HFFc6 (cell line): ENCODE data around the gene LILRB1. TPM values are rescaled to one million over a fixed set of nuclear protein-coding genes. Genes with fewer than 3 reads are reported as not detected.
"Not testable (repeated sequence)": the region's sequence is repeated elsewhere in the genome, so short reads cannot be mapped to it uniquely, and the experiment has no call there.

Source experiments
- DNase-seq: peaks from one replicate; pipeline ENCODE4 v3.0.0-alpha.2; 2018
- H3K27ac Mint-ChIP-seq: 2 replicates; pipeline ENCODE4 v1.8.0; 2020; ENCODE audit warnings: mild to moderate bottlenecking, mixed read lengths
- H3K27me3 Mint-ChIP-seq: 2 replicates; pipeline ENCODE4 v1.8.0; 2021; ENCODE audit warnings: mild to moderate bottlenecking, moderate library complexity, mixed read lengths; ENCODE audit not compliant: insufficient read depth
- H3K36me3 Mint-ChIP-seq: 2 replicates; pipeline ENCODE4 v1.8.0; 2021; ENCODE audit warnings: low read depth, mixed read lengths
- H3K4me1 Mint-ChIP-seq: 2 replicates; pipeline ENCODE4 v1.8.0; 2020; ENCODE audit warnings: low read depth, mixed read lengths
- H3K4me3 Mint-ChIP-seq: 2 replicates; pipeline ENCODE4 v1.8.0; 2020; ENCODE audit warnings: mild to moderate bottlenecking, moderate library complexity, mixed read lengths
- H3K9me3 Mint-ChIP-seq: 2 replicates; pipeline ENCODE4 v1.8.0; 2020; ENCODE audit warnings: mild to moderate bottlenecking, mixed read lengths
- CTCF ChIP-seq: fragments of 200-600 bp; sonication (generic); IDR thresholded peaks from 2 replicates; pipeline ENCODE4 v1.5.0; 2021; ENCODE audit warnings: antibody characterized with exemption, mild to moderate bottlenecking
- total RNA-seq, 6 experiments: library from RNA; stranded (reverse); fragmentation: NEBNext Ultra II Directional; extraction: Animal tissue kit (Norgen Biotek cat#: 25700); gene quantifications; 2 replicates in 1 of 6; 3 replicates in 5 of 6; pipeline ENCODE4 v1.2.3, GENCODE V29; 2021

Gene LILRB1
- total RNA-seq, 6 experiments from 2014 or later = not detected

GRCh38 chr19:54616821-54617560 is 13.3 kb upstream of the LILRB1 start:
- no peak for TF ChIP-seq CTCF
- H3K4me1 Mint-ChIP-seq = no peaks in the 10 kb centered on the region
- no peaks in the 10 kb centered on the region; the same call in 1 of the 2 replicates for H3K27me3 Mint-ChIP-seq
- no peak for DNase-seq
- no peak overlapping the region for H3K27ac Mint-ChIP-seq
- H3K9me3 Mint-ChIP-seq = peaks cover 52% of the 10 kb centered on the region
- no peaks in the 10 kb centered on the region for H3K36me3 Mint-ChIP-seq
- H3K4me3 Mint-ChIP-seq = no peak overlapping the region

- no peak overlapping the region for H3K27ac Mint-ChIP-seq
- H3K27me3 Mint-ChIP-seq = no peaks in the 10 kb centered on the region; the same call in 1 of the 2 replicates
- peaks cover 51% of the 10 kb centered on the region for H3K9me3 Mint-ChIP-seq
- no peak for TF ChIP-seq CTCF
- no peak overlapping the region for H3K4me3 Mint-ChIP-seq
- no peaks in the 10 kb centered on the region for H3K4me1 Mint-ChIP-seq
- H3K36me3 Mint-ChIP-seq = no peaks in the 10 kb centered on the region
- DNase-seq = no peak
Measured at GRCh38 chr19:54620464-54620863, 9.8 kb upstream of the LILRB1 start.

GRCh38 chr19:54622431-54622830 is 7.9 kb upstream of the LILRB1 start:
- peaks cover 54% of the 10 kb centered on the region for H3K9me3 Mint-ChIP-seq

GRCh38 chr19:54624234-54624633 is 6.0 kb upstream of the LILRB1 start:
- not testable (repeated sequence) for H3K27me3 Mint-ChIP-seq, DNase-seq, H3K36me3 Mint-ChIP-seq, H3K27ac Mint-ChIP-seq, H3K4me3 Mint-ChIP-seq, H3K4me1 Mint-ChIP-seq
- H3K9me3 Mint-ChIP-seq = peaks cover 61% of the 10 kb centered on the region

More at GRCh38 chr19:54622431-54622830, 7.9 kb upstream of the LILRB1 start:
- DNase-seq = no peak
- no peaks in the 10 kb centered on the region for H3K4me1 Mint-ChIP-seq
- no peak overlapping the region for H3K4me3 Mint-ChIP-seq
- H3K27me3 Mint-ChIP-seq = no peaks in the 10 kb centered on the region; the same call in 1 of the 2 replicates
- peaks cover 4% of the 10 kb centered on the region; the same call in 1 of the 2 replicates for H3K36me3 Mint-ChIP-seq
- no peak overlapping the region for H3K27ac Mint-ChIP-seq
- no peak for TF ChIP-seq CTCF

- not testable (repeated sequence) for H3K4me3 Mint-ChIP-seq, H3K27ac Mint-ChIP-seq
Measured at GRCh38 chr19:54624934-54625730, 5.2 kb upstream of the LILRB1 start.

GRCh38 chr19:54626757-54627156 is 3.5 kb upstream of the LILRB1 start:
- Mint-ChIP-seq H3K27ac (no peak overlapping the region), H3K4me3 (no peak overlapping the region), H3K9me3 (peaks cover 65% of the 10 kb centered on the region), H3K4me1 (no peaks in the 10 kb centered on the region), H3K36me3 (peaks cover 4% of the 10 kb centered on the region; the same call in 1 of the 2 replicates), H3K27me3 (no peaks in the 10 kb centered on the region; the same call in 1 of the 2 replicates)
- TF ChIP-seq CTCF = no peak
- DNase-seq = no peak

More at GRCh38 chr19:54624934-54625730, 5.2 kb upstream of the LILRB1 start:
- not testable (repeated sequence) for H3K36me3 Mint-ChIP-seq, H3K27me3 Mint-ChIP-seq, H3K4me1 Mint-ChIP-seq, DNase-seq
- H3K9me3 Mint-ChIP-seq = peaks cover 64% of the 10 kb centered on the region

GRCh38 chr19:54627912-54628311 is 2.4 kb upstream of the LILRB1 start:
- H3K4me3 Mint-ChIP-seq, H3K27me3 Mint-ChIP-seq, DNase-seq, H3K36me3 Mint-ChIP-seq, H3K27ac Mint-ChIP-seq, H3K4me1 Mint-ChIP-seq: not testable (repeated sequence)
- H3K9me3 Mint-ChIP-seq = peaks cover 67% of the 10 kb centered on the region
